ENCODE results near the gene C16orf86. TPM values are rescaled to one million over a fixed set of nuclear protein-coding genes. Genes with fewer than 3 reads are reported as not detected.

C16orf86 gene
- total RNA-seq, 1 donor from 2014 or later = 0.79 TPM

DNA sequence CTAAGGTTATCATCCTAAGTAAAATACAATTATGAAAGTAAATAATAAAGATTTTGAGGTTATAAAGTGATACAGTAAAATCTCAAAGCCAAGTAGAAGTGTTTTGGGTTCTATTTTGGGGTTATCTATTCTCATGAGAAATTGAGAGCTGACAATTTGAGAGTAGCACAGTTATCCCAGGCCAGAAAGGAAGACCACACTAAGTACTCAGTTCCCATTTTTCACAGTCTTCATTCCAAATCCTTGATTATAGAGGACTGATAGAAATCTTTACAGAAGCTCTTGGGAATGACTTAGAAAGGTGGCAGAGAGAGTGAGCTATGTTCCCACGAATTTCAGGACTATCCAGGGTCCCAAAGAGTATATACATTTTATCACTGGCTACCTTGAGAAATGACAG, 47.9 kb downstream of the C16orf86 start:
- FAIRE-seq = no peak
- TF ChIP-seq CTCF (IDR thresholded peaks at IDR 0.05; ENCODE audit: insufficient read depth, low read length, severe bottlenecking) = no peak
- H3K4me3 ChIP-seq (ENCODE audit: low read depth, low read length) = no peak overlapping the region
- no peaks in the 10 kb centered on the region for H3K36me3 ChIP-seq (ENCODE audit: control insufficient read depth, insufficient read depth, low read length)
- no peaks in the 10 kb centered on the region for H3K27me3 ChIP-seq (ENCODE audit: control insufficient read depth, insufficient read depth, low read length)
- DNase-seq (ENCODE audit: low read depth) = no peak

- Histone ChIP-seq H3K27me3 (ENCODE audit: control insufficient read depth, insufficient read depth, low read length) (no peaks in the 10 kb centered on the region), H3K36me3 (ENCODE audit: control insufficient read depth, insufficient read depth, low read length) (no peaks in the 10 kb centered on the region), H3K4me3 (ENCODE audit: low read depth, low read length) (no peak overlapping the region)
- no peak for FAIRE-seq
- no peak for TF ChIP-seq CTCF (IDR thresholded peaks at IDR 0.05; ENCODE audit: insufficient read depth, low read length, severe bottlenecking)
- DNase-seq (ENCODE audit: low read depth) = no peak
Observed at GRCh38 chr16:67716097-67716496, 49.5 kb downstream of the C16orf86 start.

Other genes starting within 250 kb of the C16orf86 start
- gene HSD11B2, start 235.7 kb upstream of the C16orf86 start, total RNA-seq = 2.1 and 2.3 TPM in 2 replicates
- 78.2 and 79.4 TPM in 2 replicates for gene ATP6V0D1, start 185.7 kb upstream of the C16orf86 start, total RNA-seq
- not detected in 2 replicates for gene AGRP, start 183.3 kb upstream of the C16orf86 start, total RNA-seq
- gene RIPOR1, start 138.0 kb upstream of the C16orf86 start, total RNA-seq = 12.8 and 13.7 TPM in 2 replicates
- 21.1 and 26.5 TPM in 2 replicates for gene CTCF, start 104.3 kb upstream of the C16orf86 start, total RNA-seq
- gene CARMIL2, start 21.7 kb upstream of the C16orf86 start, total RNA-seq = not detected in 2 replicates
- gene ACD, start 6.6 kb upstream of the C16orf86 start, total RNA-seq = 8.4 and 11.0 TPM in 2 replicates
- 2.6 and 4.4 TPM in 2 replicates for gene PARD6A, start 5.9 kb upstream of the C16orf86 start, total RNA-seq
- gene ENKD1, start 64 bp upstream of the C16orf86 start, total RNA-seq = 12.8 and 15.5 TPM in 2 replicates
- 17.9 and 23.6 TPM in 2 replicates for gene GFOD2, start 52.5 kb downstream of the C16orf86 start, total RNA-seq
- gene RANBP10, start 139.7 kb downstream of the C16orf86 start, total RNA-seq = 2.6 and 3.3 TPM in 2 replicates
- under 0.01 and 0.13 TPM in 2 replicates for gene TSNAXIP1, start 140.1 kb downstream of the C16orf86 start, total RNA-seq
- 22.1 and 34.2 TPM in 2 replicates for gene THAP11, start 175.5 kb downstream of the C16orf86 start, total RNA-seq
- gene NUTF2, start 180.1 kb downstream of the C16orf86 start, total RNA-seq = 42.6 and 98.6 TPM in 2 replicates
- 10.3 and 10.9 TPM in 2 replicates for gene CENPT, start 180.9 kb downstream of the C16orf86 start, total RNA-seq
- gene EDC4, start 206.2 kb downstream of the C16orf86 start, total RNA-seq = 26.9 and 35.6 TPM in 2 replicates
- gene NRN1L, start 218.1 kb downstream of the C16orf86 start, total RNA-seq = not detected in 2 replicates
- 13.2 and 15.5 TPM in 2 replicates for gene PSKH1, start 226.4 kb downstream of the C16orf86 start, total RNA-seq

Data from bronchial epithelial cell (primary cell).